ENCODE data around the gene PLB1. TPM values are rescaled to one million over a fixed set of nuclear protein-coding genes. Genes with fewer than 3 reads are reported as not detected.

The PLB1 gene
- total and polyA plus RNA-seq, 2 experiments from 2014 or later = 0.11 to 0.44 TPM

- Histone ChIP-seq H3K27me3 (replicated peaks; ENCODE audit: insufficient read depth) (no peaks in the 10 kb centered on the region), H3K79me2 (ENCODE audit: insufficient read depth) (no peaks in the 10 kb centered on the region), H3K4me3 (peak overlapping the region; percentile 91), H3K9me2 (ENCODE audit: insufficient read depth) (no peaks in the 10 kb centered on the region), H3K36me3 (ENCODE audit: low read depth) (no peaks in the 10 kb centered on the region), H4K20me1 (ENCODE audit: insufficient read depth) (no peaks in the 10 kb centered on the region), H3K9me3 (ENCODE audit: low read depth) (no peaks in the 10 kb centered on the region), H2AFZ (peak overlapping the region; percentile 98), H3K4me1 (ENCODE audit: insufficient read depth) (no peaks in the 10 kb centered on the region), H3K9ac (peak overlapping the region; percentile 78), H3K27ac (no peak overlapping the region), H3K4me2 (ENCODE audit: unreplicated experiment) (peak overlapping the region; percentile 86), H3F3A (ENCODE audit: insufficient read depth) (no peaks in the 10 kb centered on the region)
- TF ChIP-seq EZH2phosphoT487 (IDR thresholded peaks at IDR 0.05; ENCODE audit: insufficient read depth, low read depth) = no peak
- no peak for TF ChIP-seq EZH2 (IDR thresholded peaks at IDR 0.05; ENCODE audit: insufficient read depth, poor library complexity, severe bottlenecking)
- in situ Hi-C loops (cut with MboI) = no loop called here
- WGBS, 2 experiments (ENCODE audit: low coverage in 1 of 2, low lambda C conversion rate in 2 of 2, missing lambda C conversion rate in 2 of 2) = 1 to 2% methylated on average over 31 to 38 of the region's 38 CpGs
- DNase-seq = peak; percentile 92
Observed at GRCh38 chr2:28566521-28567041, 70.7 kb downstream of the PLB1 start.

- H3K9me2 ChIP-seq (ENCODE audit: insufficient read depth) = no peaks in the 10 kb centered on the region
- in situ Hi-C loops (cut with MboI) = no loop called here
Observed at GRCh38 chr2:28567061-28567471, 71.2 kb downstream of the PLB1 start.

GRCh38 chr2:28568036-28568435 lies 72.2 kb downstream of the PLB1 start:
- H3K9me2 ChIP-seq (ENCODE audit: insufficient read depth) = no peaks in the 10 kb centered on the region

More at GRCh38 chr2:28567061-28567471, 71.2 kb downstream of the PLB1 start:
- H3K79me2 ChIP-seq (ENCODE audit: insufficient read depth) = no peaks in the 10 kb centered on the region
- TF ChIP-seq EZH2phosphoT487 (IDR thresholded peaks at IDR 0.05; ENCODE audit: insufficient read depth, low read depth) = no peak
- TF ChIP-seq EZH2 (IDR thresholded peaks at IDR 0.05; ENCODE audit: insufficient read depth, poor library complexity, severe bottlenecking) = no peak
- no peaks in the 10 kb centered on the region for H3K27me3 ChIP-seq (replicated peaks; ENCODE audit: insufficient read depth)
- no peaks in the 10 kb centered on the region for H3F3A ChIP-seq (ENCODE audit: insufficient read depth)
- peak overlapping the region; percentile 86 for H3K4me2 ChIP-seq (ENCODE audit: unreplicated experiment)
- peak overlapping the region; percentile 78 for H3K9ac ChIP-seq
- peak overlapping the region; percentile 98 for H2AFZ ChIP-seq
- no peaks in the 10 kb centered on the region for H3K9me3 ChIP-seq (ENCODE audit: low read depth)
- peak overlapping the region; percentile 35 for H3K27ac ChIP-seq
- DNase-seq = no peak
- H3K36me3 ChIP-seq (ENCODE audit: low read depth) = no peaks in the 10 kb centered on the region
- peak overlapping the region; percentile 91 for H3K4me3 ChIP-seq
- no peaks in the 10 kb centered on the region for H4K20me1 ChIP-seq (ENCODE audit: insufficient read depth)
- 1 to 3% methylated on average over 14 of the region's 14 CpGs for WGBS, 2 experiments (ENCODE audit: low coverage in 1 of 2, low lambda C conversion rate in 2 of 2, missing lambda C conversion rate in 2 of 2)
- H3K4me1 ChIP-seq (ENCODE audit: insufficient read depth) = no peaks in the 10 kb centered on the region

GRCh38 chr2:28568533-28568932 lies 72.7 kb downstream of the PLB1 start:
- 29 to 30% methylated on average over 5 of the region's 5 CpGs for WGBS, 2 experiments (ENCODE audit: low coverage in 1 of 2, low lambda C conversion rate in 2 of 2, missing lambda C conversion rate in 2 of 2)
- peak; percentile 22 for DNase-seq
- Histone ChIP-seq H3K27ac (no peak overlapping the region), H3K36me3 (ENCODE audit: low read depth) (no peaks in the 10 kb centered on the region), H3K9ac (no peak overlapping the region), H3F3A (ENCODE audit: insufficient read depth) (no peaks in the 10 kb centered on the region), H3K4me3 (no peak overlapping the region), H2AFZ (no peak overlapping the region), H3K79me2 (ENCODE audit: insufficient read depth) (no peaks in the 10 kb centered on the region), H3K4me2 (ENCODE audit: unreplicated experiment) (no peak overlapping the region), H3K9me3 (ENCODE audit: low read depth) (no peaks in the 10 kb centered on the region), H4K20me1 (ENCODE audit: insufficient read depth) (no peaks in the 10 kb centered on the region), H3K27me3 (replicated peaks; ENCODE audit: insufficient read depth) (no peaks in the 10 kb centered on the region), H3K4me1 (ENCODE audit: insufficient read depth) (no peaks in the 10 kb centered on the region), H3K9me2 (ENCODE audit: insufficient read depth) (no peaks in the 10 kb centered on the region)
- TF ChIP-seq EZH2phosphoT487 (IDR thresholded peaks at IDR 0.05; ENCODE audit: insufficient read depth, low read depth) (no peak), EZH2 (IDR thresholded peaks at IDR 0.05; ENCODE audit: insufficient read depth, poor library complexity, severe bottlenecking) (no peak)
- in situ Hi-C loops (cut with MboI) = no loop called here

More at GRCh38 chr2:28568036-28568435, 72.2 kb downstream of the PLB1 start:
- Histone ChIP-seq H3K4me2 (ENCODE audit: unreplicated experiment) (no peak overlapping the region), H3K9ac (no peak overlapping the region), H3K79me2 (ENCODE audit: insufficient read depth) (no peaks in the 10 kb centered on the region), H3K4me3 (no peak overlapping the region), H3K27ac (no peak overlapping the region), H3K4me1 (ENCODE audit: insufficient read depth) (no peaks in the 10 kb centered on the region), H3K27me3 (replicated peaks; ENCODE audit: insufficient read depth) (no peaks in the 10 kb centered on the region), H3K36me3 (ENCODE audit: low read depth) (no peaks in the 10 kb centered on the region), H4K20me1 (ENCODE audit: insufficient read depth) (no peaks in the 10 kb centered on the region), H2AFZ (no peak overlapping the region), H3F3A (ENCODE audit: insufficient read depth) (no peaks in the 10 kb centered on the region), H3K9me3 (ENCODE audit: low read depth) (no peaks in the 10 kb centered on the region)
- WGBS, 2 experiments (ENCODE audit: low coverage in 1 of 2, low lambda C conversion rate in 2 of 2, missing lambda C conversion rate in 2 of 2) = 93 to 98% methylated on average over 2 of the region's 2 CpGs
- DNase-seq = no peak
- in situ Hi-C loops (cut with MboI) = no loop called here
- TF ChIP-seq EZH2 (IDR thresholded peaks at IDR 0.05; ENCODE audit: insufficient read depth, poor library complexity, severe bottlenecking) (no peak), EZH2phosphoT487 (IDR thresholded peaks at IDR 0.05; ENCODE audit: insufficient read depth, low read depth) (no peak)
